Measurements from ENCODE around the gene ZSWIM3. TPM values are rescaled to one million over a fixed set of nuclear protein-coding genes. Genes with fewer than 3 reads are reported as not detected.

Gene ZSWIM3
- total RNA-seq, 1 donor from 2014 or later, result 13.9 TPM

- FAIRE-seq (no peak), DNase-seq (ENCODE audit: low spot score in 2 of 2) (no peak)
These were observed 64.1 kb downstream of the ZSWIM3 start for GRCh38 chr20:45921337-45922189.

- DNase-seq (ENCODE audit: low spot score in 2 of 2), result peak in 1 of 2 donors; percentile 49
- FAIRE-seq, result no peak
These were observed 67.2 kb downstream of the ZSWIM3 start for GRCh38 chr20:45924391-45925261.

- FAIRE-seq, result no peak
- no peak for DNase-seq (ENCODE audit: low spot score in 2 of 2)
These were observed 68.5 kb downstream of the ZSWIM3 start for GRCh38 chr20:45925821-45926506.

- FAIRE-seq, result no peak
- no peak for DNase-seq (ENCODE audit: low spot score in 2 of 2)
These were observed 69.3 kb downstream of the ZSWIM3 start for GRCh38 chr20:45926731-45927070.

- no peak for FAIRE-seq
- no peak for DNase-seq (ENCODE audit: low spot score in 2 of 2)
These were observed 69.9 kb downstream of the ZSWIM3 start for GRCh38 chr20:45927071-45927878.

Other genes starting within 250 kb of the ZSWIM3 start
- not detected for gene WFDC10A, start 227.9 kb upstream of the ZSWIM3 start, total RNA-seq
- not detected for gene WFDC9, start 226.3 kb upstream of the ZSWIM3 start, total RNA-seq
- gene WFDC11, start 187.4 kb upstream of the ZSWIM3 start, total RNA-seq, result not detected
- not detected for gene WFDC13, start 155.6 kb upstream of the ZSWIM3 start, total RNA-seq
- not detected for gene WFDC10B, start 152.6 kb upstream of the ZSWIM3 start, total RNA-seq
- gene SPINT4, start 135.3 kb upstream of the ZSWIM3 start, total RNA-seq, result not detected
- not detected for gene WFDC3, start 65.7 kb upstream of the ZSWIM3 start, total RNA-seq
- 13.0 TPM for gene DNTTIP1, start 65.7 kb upstream of the ZSWIM3 start, total RNA-seq
- 3.7 TPM for gene UBE2C, start 45.0 kb upstream of the ZSWIM3 start, total RNA-seq
- not detected for gene TNNC2, start 30.3 kb upstream of the ZSWIM3 start, total RNA-seq
- gene SNX21, start 23.8 kb upstream of the ZSWIM3 start, total RNA-seq, result 15.5 TPM
- gene ACOT8, start 222 bp upstream of the ZSWIM3 start, total RNA-seq, result 32.6 TPM
- 5.3 TPM for gene ZSWIM1, start 23.6 kb downstream of the ZSWIM3 start, total RNA-seq
- gene SPATA25, start 30.0 kb downstream of the ZSWIM3 start, total RNA-seq, result 2.0 TPM
- 3.3 TPM for gene NEURL2, start 33.6 kb downstream of the ZSWIM3 start, total RNA-seq
- 14.7 TPM for gene CTSA, start 33.7 kb downstream of the ZSWIM3 start, total RNA-seq
- 19.2 TPM for gene PLTP, start 54.5 kb downstream of the ZSWIM3 start, total RNA-seq
- 9.0 TPM for gene PCIF1, start 77.1 kb downstream of the ZSWIM3 start, total RNA-seq
- gene ZNF335, start 114.6 kb downstream of the ZSWIM3 start, total RNA-seq, result 12.6 TPM
- gene MMP9, start 151.3 kb downstream of the ZSWIM3 start, total RNA-seq, result under 0.01 TPM
- 18.8 TPM for gene SLC12A5, start 171.6 kb downstream of the ZSWIM3 start, total RNA-seq
- 18.3 TPM for gene NCOA5, start 232.3 kb downstream of the ZSWIM3 start, total RNA-seq